HepG2 (cell line): ENCODE results near the gene GCSAM. TPM values are rescaled to one million over a fixed set of nuclear protein-coding genes. Genes with fewer than 3 reads are reported as not detected.

Experiments used
- IRF2 ChIP-seq: IDR thresholded peaks from 2 replicates; pipeline ENCODE4 v1.6.1; 2018; ENCODE audit warnings: missing genetic modification reagents, missing compliant biosample characterization
- KMT2A ChIP-seq: sonication (generic); formaldehyde crosslinking; IDR thresholded peaks from 2 replicates; pipeline ENCODE4 v1.4.0; 2020; ENCODE audit warnings: missing genetic modification reagents
- MTA3 ChIP-seq: sonication (generic); formaldehyde crosslinking; IDR thresholded peaks from 2 replicates; pipeline ENCODE4 v1.4.0; 2020; ENCODE audit warnings: missing genetic modification reagents
- NFKB2 ChIP-seq: sonication (generic); formaldehyde crosslinking; IDR thresholded peaks from 2 replicates; pipeline ENCODE4 v1.4.0; 2020; ENCODE audit warnings: missing genetic modification reagents, borderline replicate concordance
- PHF8 ChIP-seq: sonication (generic); formaldehyde crosslinking; IDR thresholded peaks from 2 replicates; pipeline ENCODE4 v1.5.0; 2020; ENCODE audit warnings: missing genetic modification reagents
- ZFP37 ChIP-seq: sonication (generic); formaldehyde crosslinking; IDR thresholded peaks from 2 replicates; pipeline ENCODE4 v1.4.0; 2020; ENCODE audit warnings: missing genetic modification reagents, borderline replicate concordance
- ZNF17 ChIP-seq: sonication (generic); formaldehyde crosslinking; IDR thresholded peaks from 2 replicates; pipeline ENCODE4 v1.5.0; 2020; ENCODE audit warnings: mild to moderate bottlenecking, missing genetic modification reagents
- ZNF274 ChIP-seq: sonication (generic); formaldehyde crosslinking; IDR thresholded peaks from 2 replicates; pipeline ENCODE4 v1.5.1; 2020; ENCODE audit warnings: mild to moderate bottlenecking, missing genetic modification reagents
- ZNF451 ChIP-seq: sonication (generic); formaldehyde crosslinking; IDR thresholded peaks from 2 replicates; pipeline ENCODE4 v1.5.0; 2020; ENCODE audit warnings: mild to moderate bottlenecking, missing genetic modification reagents
- ZNF552 ChIP-seq: sonication (generic); formaldehyde crosslinking; IDR thresholded peaks from 2 replicates; pipeline ENCODE4 v1.9.0; 2022; ENCODE audit warnings: missing genetic modification reagents, mild to moderate bottlenecking, borderline replicate concordance
- polyA plus RNA-seq, 8 experiments: library from polyadenylated mRNA; depleted of rRNA in 3 of 8; stranded (reverse) in 7 of 8; unstranded in 1 of 8; fragments of >200 nt; fragmentation: Illumina TruSeq in 4 of 8; extraction: Trizol in 4 of 8; gene quantifications; 2 replicates each; pipeline versions ENCODE4 v1.2.1 to v1.2.3, GENCODE V29; 2011 to 2016; ENCODE audit warnings: low read depth in 4 of 8, missing spikeins in 1 of 8, mixed read lengths in 1 of 8; ENCODE audit not compliant: insufficient read depth in 1 of 8
- total RNA-seq, 5 experiments: library from RNA; depleted of rRNA; stranded (reverse); fragments of >200 nt; fragmentation: Illumina TruSeq; extraction: Trizol; gene quantifications; 2 replicates each; pipeline ENCODE4 v1.2.3, GENCODE V29; 2016; ENCODE audit warnings: low read depth in 1 of 5
- TF ChIP-seq, protein P1 (sequence below), 2 experiments: fragments of 450-650 bp in 1 of 2; sonication (generic) in 1 of 2; formaldehyde crosslinking in 1 of 2; IDR thresholded peaks; 2 replicates each; pipeline versions ENCODE4 v1.6.1 to v1.8.0; 2016 to 2022; ENCODE audit warnings: antibody characterized with exemption in 1 of 2, mild to moderate bottlenecking in 1 of 2, missing genetic modification reagents in 1 of 2
- TF ChIP-seq, protein P2 (sequence below): fragments of 450-650 bp; IDR thresholded peaks from 2 replicates; pipeline ENCODE4 v1.6.1; 2016
- TF ChIP-seq, protein P3 (sequence below): sonication (generic); formaldehyde crosslinking; IDR thresholded peaks from 2 replicates; pipeline ENCODE4 v1.8.0; 2022; ENCODE audit warnings: low read depth, missing genetic modification reagents
- TF ChIP-seq, protein P4 (sequence below): IDR thresholded peaks from 2 replicates; pipeline ENCODE4 v1.6.1; 2016; ENCODE audit warnings: missing compliant biosample characterization, missing genetic modification reagents, borderline replicate concordance

Gene GCSAM
- total and polyA plus RNA-seq, 2 of the 13 experiments (the other 11 are each of a cell fraction or from before 2014, with no cell fraction given) = not detected

DNA sequence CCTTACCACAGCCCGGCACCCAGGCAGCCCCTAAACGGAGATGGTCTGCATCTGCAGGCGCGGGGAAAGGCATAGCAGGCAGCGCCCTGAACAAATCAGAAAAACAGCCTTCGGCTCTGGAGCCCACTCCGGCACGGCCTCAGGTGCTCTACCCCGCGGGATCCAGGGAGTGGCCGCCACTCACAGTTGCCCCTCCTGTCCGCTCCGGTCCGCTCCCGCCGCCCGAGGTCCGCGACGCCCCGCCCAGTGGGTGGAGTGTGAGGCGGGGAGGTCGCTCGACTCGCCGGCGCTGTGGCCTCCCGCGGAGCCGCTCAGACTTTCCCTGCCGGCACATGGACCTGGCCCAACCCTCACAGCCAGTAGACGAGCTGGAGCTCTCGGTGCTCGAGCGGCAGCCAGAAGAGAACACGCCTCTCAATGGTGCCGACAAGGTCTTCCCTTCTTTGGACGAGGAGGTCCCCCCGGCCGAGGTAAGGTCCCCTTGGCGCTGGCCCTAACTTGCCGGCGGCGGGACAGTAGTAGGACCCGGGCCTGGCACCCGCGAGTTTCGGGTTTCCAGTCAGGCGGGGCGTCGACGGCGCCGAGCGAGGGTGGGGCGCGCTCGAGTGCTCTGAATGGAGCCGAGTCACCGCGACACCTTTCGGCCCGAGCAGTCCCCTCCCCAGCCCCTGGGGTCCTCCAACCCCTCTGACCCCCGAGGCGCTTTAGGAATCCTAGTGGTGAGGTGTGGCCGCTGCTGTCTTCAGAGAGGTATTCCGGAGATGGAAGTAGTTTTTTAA is 46.8 kb downstream of the GCSAM start, which contains the start of gene C3orf52 (continued):
- TF ChIP-seq, protein P1, sequence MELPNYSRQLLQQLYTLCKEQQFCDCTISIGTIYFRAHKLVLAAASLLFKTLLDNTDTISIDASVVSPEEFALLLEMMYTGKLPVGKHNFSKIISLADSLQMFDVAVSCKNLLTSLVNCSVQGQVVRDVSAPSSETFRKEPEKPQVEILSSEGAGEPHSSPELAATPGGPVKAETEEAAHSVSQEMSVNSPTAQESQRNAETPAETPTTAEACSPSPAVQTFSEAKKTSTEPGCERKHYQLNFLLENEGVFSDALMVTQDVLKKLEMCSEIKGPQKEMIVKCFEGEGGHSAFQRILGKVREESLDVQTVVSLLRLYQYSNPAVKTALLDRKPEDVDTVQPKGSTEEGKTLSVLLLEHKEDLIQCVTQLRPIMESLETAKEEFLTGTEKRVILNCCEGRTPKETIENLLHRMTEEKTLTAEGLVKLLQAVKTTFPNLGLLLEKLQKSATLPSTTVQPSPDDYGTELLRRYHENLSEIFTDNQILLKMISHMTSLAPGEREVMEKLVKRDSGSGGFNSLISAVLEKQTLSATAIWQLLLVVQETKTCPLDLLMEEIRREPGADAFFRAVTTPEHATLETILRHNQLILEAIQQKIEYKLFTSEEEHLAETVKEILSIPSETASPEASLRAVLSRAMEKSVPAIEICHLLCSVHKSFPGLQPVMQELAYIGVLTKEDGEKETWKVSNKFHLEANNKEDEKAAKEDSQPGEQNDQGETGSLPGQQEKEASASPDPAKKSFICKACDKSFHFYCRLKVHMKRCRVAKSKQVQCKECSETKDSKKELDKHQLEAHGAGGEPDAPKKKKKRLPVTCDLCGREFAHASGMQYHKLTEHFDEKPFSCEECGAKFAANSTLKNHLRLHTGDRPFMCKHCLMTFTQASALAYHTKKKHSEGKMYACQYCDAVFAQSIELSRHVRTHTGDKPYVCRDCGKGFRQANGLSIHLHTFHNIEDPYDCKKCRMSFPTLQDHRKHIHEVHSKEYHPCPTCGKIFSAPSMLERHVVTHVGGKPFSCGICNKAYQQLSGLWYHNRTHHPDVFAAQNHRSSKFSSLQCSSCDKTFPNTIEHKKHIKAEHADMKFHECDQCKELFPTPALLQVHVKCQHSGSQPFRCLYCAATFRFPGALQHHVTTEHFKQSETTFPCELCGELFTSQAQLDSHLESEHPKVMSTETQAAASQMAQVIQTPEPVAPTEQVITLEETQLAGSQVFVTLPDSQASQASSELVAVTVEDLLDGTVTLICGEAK (IDR thresholded peaks at IDR 0.05) = no peak
- TF ChIP-seq, protein P1 (CRISPR knock-in tag; IDR thresholded peaks at IDR 0.05) = peak; percentile 74
- TF ChIP-seq ZNF552 (CRISPR knock-in tag) (peak; percentile 61; the same call in 1 of the 2 replicates), ZNF17 (CRISPR knock-in tag) (no peak), ZNF451 (CRISPR knock-in tag) (peak; percentile 61; the same call in 1 of the 2 replicates), PHF8 (peak; percentile 52), KMT2A (CRISPR knock-in tag) (no peak), MTA3 (CRISPR knock-in tag) (no peak), IRF2 (CRISPR knock-in tag) (0 out of 2 replicates have a peak, but pooled peaks have one; percentile 60), ZFP37 (CRISPR knock-in tag) (peak; percentile 52; the same call in 1 of the 2 replicates), NFKB2 (peak; percentile 90), ZNF274 (CRISPR knock-in tag) (peak; percentile 77; the same call in 1 of the 2 replicates)
- TF ChIP-seq, protein P2, sequence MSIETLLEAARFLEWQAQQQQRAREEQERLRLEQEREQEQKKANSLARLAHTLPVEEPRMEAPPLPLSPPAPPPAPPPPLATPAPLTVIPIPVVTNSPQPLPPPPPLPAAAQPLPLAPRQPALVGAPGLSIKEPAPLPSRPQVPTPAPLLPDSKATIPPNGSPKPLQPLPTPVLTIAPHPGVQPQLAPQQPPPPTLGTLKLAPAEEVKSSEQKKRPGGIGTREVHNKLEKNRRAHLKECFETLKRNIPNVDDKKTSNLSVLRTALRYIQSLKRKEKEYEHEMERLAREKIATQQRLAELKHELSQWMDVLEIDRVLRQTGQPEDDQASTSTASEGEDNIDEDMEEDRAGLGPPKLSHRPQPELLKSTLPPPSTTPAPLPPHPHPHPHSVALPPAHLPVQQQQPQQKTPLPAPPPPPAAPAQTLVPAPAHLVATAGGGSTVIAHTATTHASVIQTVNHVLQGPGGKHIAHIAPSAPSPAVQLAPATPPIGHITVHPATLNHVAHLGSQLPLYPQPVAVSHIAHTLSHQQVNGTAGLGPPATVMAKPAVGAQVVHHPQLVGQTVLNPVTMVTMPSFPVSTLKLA = no peak
- TF ChIP-seq, protein P3, sequence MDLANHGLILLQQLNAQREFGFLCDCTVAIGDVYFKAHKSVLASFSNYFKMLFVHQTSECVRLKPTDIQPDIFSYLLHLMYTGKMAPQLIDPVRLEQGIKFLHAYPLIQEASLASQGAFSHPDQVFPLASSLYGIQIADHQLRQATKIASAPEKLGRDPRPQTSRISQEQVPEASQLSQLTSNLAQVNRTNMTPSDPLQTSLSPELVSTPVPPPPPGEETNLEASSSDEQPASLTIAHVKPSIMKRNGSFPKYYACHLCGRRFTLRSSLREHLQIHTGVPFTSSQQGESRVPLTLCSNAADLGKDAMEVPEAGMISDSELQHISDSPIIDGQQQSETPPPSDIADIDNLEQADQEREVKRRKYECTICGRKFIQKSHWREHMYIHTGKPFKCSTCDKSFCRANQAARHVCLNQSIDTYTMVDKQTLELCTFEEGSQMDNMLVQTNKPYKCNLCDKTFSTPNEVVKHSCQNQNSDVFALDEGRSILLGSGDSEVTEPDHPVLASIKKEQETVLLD (CRISPR knock-in tag) = 0 out of 2 replicates have a peak, but pooled peaks have one; percentile 47
- TF ChIP-seq, protein P4, sequence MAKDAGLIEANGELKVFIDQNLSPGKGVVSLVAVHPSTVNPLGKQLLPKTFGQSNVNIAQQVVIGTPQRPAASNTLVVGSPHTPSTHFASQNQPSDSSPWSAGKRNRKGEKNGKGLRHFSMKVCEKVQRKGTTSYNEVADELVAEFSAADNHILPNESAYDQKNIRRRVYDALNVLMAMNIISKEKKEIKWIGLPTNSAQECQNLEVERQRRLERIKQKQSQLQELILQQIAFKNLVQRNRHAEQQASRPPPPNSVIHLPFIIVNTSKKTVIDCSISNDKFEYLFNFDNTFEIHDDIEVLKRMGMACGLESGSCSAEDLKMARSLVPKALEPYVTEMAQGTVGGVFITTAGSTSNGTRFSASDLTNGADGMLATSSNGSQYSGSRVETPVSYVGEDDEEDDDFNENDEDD = peak; percentile 83; the same call in 1 of the 2 replicates
